GM03348 (cell line): ENCODE results near the gene FILIP1L.
"Not testable (repeated sequence)": the region's sequence is repeated elsewhere in the genome, so short reads cannot be mapped to it uniquely, and the experiment has no call there.

ENCODE experiments used
- DNase-seq: peaks from one replicate; pipeline ENCODE4 v3.0.0; 2012; ENCODE audit warnings: low spot score

FILIP1L gene

DNA sequence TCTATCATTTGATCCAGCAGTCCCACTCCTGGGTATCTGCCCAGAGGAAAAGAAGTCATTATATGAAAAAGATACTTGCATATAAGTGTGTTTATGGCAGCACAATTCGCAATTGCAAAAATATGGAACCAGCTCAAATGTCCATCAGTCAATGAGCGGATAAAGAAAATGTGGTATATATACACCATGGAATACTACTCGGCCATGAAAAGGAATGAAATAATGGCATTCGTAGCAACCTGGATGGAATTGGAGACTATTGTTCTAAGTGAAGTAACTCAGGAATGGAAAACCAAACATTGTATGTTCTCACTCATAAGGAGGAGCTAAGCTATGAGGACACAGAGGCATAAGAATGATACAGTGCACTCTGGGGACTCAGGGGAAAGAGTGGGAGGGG, 272.4 kb downstream of the FILIP1L start:
- DNase-seq = not testable (repeated sequence)

DNA sequence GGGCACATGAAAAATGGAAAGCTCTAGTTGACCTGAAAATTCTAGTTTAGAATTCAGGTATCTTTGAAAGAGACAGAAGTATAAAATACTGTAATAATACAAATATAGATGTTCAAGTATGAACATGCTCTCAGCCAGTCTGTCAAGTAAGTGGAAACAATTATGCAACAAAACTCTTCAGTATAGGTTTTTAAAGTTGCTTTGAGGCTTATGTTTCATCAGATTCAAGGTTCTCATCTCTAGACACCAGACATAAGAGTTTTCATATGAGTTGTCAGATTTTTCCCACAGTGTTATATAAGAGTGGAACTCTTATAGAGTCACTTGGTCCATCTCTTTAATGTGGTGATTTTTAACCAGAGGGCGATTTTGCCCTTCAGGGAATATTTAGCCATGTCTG, 274.7 kb downstream of the FILIP1L start:
- no peak for DNase-seq

DNA sequence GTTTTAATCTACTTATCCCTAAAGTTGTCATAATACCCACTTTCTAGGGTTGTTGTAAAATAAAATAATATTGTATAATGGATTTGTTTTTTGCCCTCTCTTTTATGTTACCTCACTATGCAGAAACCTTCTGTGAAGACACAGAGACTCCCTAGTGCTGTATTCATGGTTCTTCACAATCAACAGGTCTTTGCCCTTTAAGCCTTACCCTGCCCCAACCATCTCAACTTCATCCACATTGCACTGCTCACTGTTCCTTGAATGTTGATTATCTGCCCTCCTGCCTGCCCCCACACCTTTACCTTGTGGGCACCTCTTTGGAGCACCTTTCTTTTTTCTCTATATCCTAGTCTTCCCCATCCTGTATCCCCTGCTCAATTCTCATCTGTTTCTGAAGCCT, 275.5 kb downstream of the FILIP1L start:
- DNase-seq = no peak

DNA sequence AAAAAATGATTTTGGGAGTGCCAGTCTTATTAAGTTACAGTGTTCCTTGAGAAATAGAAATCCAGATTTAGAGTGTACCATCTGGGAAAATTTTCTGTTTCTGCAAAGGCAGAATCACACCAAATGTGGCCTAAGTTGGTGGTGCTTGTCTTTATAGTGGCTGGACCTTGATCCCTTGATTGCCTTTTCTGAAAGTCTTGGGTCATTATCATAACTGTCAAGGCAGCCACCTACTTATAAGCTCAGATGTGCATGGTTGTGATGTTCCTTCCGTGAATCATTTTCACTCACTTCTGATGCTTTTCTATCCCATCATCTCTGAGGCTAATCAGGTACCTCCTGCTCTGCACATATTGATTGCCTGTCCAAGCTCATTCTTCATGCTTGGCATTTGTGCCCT, 276.6 kb downstream of the FILIP1L start:
- no peak for DNase-seq

DNA sequence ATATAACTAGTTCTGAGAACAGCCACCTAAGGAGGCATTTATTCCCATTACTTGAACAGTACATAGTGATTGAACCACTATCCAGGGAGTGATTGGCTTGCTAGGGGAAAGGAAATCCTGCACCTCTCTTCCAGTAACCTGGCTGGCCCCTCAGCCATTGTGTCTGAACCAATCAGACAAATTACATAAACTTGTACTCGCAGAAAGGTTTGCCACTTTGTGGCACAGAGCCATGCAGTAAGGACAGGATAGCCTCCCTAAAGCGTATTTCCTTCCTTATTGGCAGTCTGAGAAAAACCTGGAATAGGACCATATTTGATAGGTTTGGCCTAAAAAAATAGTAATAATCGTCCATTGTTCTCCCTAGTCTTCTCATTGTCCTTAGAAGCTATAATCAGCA, 277.6 kb downstream of the FILIP1L start:
- DNase-seq = no peak

DNA sequence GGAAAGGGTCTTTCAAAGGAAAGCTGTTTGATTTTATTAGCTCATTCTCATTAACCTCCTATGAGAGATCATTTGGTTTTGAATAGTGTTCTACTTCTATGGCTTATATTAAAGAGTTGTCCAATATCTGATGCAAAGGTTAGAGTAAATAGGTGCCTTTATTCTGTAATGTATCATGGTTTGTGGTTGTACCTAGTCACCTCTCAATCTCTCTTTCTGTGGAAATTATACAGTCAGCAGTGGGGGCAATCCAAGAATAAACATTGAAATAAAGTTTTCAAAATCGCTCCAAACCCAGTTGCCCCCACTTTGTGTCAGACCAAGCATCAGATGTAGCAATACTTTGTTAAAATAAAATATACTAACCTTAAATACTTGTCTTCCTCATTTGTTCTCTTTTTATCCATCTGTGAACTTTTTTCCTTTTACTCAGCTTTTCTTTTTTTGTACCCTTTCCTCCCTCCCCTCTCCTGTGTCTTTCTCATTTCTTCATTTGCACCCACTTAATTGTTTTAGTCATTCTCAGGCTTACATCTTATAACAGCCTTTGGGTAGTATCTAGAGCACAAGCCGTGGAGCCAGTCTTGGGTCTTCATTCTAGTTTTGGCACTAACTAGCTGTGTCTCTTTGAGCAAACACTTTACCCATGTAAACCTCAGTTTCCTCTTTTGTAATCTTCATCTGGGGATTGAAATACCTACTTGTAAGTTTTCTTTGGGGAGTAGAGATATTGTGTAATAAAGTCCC, 279.9 kb downstream of the FILIP1L start:
- no peak for DNase-seq

DNA sequence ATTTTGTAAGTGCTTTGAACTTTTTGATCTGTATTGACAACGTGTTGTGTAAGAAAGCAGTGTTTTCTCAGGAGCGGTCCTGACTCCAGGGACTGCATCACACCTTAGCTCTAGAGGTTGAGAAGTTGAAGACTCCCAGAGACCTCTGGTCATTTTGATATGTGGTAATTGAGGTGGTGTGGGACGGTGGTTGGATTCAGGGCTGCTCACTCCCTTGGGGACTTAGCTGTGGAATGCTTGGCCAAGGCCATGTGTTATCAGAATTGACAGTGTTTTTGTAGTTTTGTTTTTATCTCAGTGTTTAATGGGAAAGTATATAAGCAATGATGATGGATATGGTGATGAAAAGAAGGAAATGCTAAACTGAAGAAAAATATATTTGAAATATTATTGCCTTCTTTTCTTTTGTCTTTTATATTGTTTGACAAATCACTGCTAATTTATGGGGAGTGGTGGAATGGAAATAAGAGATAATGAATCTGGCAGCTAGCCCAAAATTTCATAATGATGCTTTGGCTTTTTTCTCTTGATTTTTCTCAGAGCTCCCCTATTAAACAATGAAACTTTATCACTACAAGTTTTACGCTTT, 280.6 kb downstream of the FILIP1L start:
- DNase-seq = no peak

DNA sequence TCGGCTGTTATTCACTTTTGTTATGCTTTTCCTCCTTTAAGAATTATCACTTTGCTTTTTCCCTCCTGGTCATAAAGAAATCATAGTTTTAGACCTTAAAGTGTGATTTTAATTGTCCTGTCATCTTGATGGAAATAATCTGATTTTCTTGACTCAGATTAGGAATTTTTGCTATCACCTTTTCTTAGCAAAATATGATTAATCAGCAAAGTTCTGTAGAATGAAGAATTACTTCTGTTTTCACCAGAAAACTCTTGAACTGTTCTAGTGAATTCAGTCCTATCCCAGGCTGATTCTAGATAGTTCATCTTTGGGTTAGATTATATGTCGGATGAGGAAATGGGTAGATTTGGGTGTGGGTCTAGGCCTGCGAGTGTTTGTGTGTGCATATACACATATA, 284.5 kb downstream of the FILIP1L start:
- no peak for DNase-seq

DNA sequence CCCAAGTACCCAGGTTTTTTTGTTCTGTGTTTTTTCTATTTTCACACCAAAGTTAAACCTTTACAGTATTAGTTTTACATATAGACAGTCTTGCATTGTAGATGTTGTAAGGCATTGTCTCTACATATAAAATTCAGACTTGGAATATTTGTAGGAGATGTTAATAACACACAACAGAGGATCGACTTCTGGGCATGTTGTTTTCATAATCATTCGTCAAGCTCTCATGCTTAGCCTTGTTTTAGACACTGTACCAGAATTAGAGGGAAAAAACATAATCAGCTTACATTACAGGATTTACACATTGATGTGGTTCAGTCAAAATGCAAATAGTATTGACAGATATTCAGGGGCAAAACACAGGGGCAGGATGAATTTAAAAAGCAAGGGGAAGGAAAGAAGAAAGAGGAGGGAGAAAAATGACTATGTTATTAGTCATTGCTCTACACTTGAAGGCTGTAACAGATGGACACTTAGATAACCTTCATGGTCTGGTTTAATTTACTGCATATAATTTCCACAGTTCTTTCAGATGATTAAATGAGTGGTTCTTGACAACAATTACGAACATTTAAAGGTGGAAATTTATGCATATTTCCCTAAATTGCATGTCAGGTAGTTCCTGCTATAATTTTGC, 289.2 kb downstream of the FILIP1L start:
- peak; percentile 25 for DNase-seq

DNA sequence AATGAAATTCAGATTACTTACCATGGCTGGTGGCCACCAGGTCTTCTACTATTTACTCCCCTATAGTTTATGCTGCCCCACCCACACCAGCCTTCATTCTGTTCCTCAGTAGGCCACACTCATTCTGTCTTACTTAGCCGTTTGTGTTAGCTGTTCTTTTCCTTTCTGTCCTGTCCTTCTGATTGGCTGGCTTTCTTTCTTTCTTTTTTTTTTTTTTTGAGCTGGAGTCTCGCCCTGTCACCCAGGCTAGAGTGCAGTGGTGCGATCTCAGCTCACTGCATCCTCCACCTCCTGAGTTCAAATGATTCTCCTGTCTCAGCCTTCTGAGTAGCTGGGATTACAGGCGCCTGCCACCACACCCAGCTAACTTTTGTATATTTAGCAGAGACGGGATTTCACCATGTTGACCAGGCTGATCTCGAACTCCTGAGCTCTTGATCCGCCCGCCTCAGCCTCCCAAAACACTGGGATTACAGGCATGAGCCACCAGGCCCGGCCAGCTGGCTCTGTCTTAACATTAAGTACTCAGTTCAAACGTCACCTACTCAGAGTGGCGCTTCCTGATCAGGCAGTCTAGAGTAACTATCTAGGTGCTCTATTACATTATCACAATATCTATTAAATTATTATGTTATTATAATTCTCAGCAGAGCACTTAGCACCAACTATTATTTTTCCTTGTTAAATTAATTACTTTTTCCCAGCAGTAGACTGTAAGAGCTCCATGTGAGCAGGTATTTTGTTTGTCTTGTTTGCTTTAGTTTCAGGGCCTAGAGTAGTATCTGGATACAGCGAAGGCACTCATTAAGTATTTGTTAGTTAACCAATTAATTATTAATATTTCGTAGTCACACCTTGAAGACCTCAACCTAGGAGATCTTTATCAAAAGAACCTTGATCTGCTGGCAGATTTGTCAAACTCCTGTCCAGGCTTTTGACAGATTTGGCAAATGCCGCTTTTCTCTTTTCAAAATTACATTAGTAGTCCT, 290.3 kb downstream of the FILIP1L start:
- no peak for DNase-seq

DNA sequence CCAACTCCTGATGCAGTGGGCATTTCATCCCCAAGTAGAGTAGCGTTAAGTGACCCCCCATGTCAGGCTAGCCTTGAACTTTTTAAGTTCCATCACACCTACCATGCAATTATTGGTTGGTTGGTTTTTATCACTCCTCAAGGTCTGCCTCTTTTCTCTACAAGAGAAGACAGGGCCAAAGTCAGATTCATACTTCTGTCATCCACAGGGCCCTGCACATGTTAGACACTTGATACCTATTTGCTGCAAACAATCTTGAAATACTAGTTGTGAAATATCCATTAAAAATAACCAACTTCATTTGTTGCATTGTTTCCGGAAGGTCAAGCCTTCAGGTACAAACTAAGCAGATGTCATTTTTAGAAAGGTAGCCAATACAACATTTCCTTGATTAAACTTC, 295.5 kb downstream of the FILIP1L start:
- no peak for DNase-seq

DNA sequence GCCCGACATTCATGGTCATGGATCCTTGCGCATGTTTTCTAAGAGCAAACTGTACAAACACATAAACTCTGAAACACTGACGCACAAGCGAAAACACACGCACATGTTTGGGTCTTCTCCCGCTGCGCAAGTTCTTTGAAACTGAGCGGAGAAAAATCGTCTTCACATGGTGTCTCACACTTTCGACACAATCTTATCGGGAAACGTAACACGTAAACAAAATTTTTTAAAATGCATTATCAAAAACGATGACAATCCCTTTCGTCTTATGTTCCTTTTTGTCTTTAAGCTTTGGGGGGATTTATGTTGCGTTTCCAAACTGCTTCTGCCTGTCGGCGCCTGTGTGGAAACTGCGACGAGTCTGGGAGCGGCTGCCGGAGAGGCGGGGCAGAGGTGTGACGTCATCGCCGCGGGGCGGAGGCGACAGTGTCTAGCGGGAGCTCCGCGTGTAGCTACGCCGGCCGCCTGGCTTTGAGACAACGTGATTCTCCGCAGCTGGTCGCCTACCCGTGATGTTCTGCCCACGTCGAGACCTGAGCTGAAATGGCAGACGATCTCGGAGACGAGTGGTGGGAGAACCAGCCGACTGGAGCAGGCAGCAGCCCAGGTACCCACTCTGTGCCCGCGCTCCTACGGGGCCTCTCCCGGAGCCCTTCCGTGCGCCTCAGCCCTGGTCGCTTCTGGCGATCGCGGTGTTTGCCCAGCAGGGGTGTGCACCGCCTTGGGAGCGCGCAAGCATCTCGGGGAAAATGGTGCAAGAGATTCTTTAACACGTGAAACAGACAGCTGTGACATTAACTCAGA, 296.7 kb downstream of the FILIP1L start, which contains the start of gene CMSS1:
TSS of gene CMSS1 (plus strand) at position 426 of the 804 bp plus-strand sequence.
- peak; percentile 95 for DNase-seq

DNA sequence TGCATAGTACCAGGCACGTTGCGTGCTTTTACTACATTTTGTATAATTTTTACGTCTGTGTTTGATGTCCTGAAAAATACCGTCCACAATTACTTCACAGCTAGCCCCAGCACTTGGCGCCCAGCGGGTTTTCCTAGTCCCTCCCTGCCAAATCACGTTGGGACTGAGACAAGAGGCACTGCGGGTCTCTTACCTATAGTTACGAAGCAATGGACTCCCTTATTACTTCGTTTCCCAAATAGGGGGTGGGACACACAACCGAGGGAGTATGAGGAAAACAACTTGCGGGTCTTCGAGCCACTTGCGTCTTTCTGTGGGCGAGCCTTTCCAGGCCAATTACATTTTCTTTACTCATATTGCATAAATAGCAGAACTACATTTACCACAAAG, 297.3 kb downstream of the FILIP1L start:
- no peak for DNase-seq

DNA sequence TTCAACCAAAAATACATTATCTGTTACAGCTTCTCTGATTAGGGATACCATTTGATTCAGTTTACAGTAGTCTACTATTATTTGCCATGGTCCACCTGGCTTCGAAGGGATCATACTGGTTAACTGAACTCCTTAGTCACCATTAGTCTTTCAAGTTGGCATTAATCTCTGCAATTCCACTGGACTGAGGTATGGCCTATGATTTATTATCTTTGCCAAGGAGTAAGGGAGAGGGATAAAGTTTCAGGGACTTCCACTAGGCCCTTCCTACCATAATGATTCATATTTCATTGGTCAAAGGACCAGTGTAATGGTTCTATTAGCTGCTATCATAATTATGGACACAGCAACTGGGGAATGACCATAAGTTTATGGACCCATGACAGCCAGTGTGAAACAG, 303.9 kb downstream of the FILIP1L start:
- DNase-seq = no peak

DNA sequence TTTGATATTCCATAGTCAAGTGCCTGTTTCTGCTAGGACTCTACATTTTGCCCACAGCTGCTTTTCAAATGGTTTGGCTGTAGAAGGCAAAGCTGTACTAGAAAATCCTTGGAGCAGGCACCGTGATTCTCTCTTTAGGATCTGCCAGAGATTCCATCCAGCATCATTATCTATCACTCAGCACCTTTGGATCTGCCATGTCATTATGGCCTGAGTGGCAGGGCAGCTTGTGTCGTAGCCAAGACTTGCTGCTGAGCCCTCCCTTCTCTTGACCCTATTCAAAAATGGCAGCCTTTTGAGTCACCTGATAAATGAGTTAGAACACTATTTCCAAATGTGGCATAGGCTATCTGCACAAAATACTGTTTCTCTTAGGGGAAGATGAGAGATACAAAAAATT, 304.7 kb downstream of the FILIP1L start:
- no peak for DNase-seq

DNA sequence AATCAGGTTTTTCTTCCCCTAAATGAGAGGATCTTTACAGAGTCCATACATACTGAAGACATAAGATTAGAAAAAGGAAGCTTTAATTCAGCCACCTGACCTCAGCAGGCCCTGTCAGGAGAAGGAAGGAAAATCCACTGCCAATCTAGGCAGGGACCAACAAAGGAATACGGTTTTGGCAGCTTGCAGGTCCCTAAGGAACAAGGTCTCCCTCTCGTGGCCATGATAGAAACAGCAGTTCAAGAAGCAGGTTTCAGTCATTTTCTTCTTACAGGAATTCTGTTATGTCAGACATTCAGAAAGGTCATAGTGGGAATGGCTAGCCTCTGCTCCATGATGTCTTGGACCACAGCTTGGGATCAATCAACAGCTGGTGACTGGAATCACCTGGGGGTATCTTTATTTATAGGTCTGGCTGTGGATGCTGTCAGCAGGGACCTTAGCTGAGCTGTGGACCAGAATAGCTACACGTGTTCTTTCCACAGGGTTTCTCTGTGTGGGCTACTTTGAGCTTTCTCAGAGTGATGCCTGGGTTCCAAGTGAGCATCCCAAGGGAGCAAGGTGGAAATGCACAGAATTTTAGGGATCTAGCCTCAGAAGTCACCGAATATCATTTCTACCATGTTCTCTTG, 306.0 kb downstream of the FILIP1L start:
- DNase-seq = peak; percentile 78

DNA sequence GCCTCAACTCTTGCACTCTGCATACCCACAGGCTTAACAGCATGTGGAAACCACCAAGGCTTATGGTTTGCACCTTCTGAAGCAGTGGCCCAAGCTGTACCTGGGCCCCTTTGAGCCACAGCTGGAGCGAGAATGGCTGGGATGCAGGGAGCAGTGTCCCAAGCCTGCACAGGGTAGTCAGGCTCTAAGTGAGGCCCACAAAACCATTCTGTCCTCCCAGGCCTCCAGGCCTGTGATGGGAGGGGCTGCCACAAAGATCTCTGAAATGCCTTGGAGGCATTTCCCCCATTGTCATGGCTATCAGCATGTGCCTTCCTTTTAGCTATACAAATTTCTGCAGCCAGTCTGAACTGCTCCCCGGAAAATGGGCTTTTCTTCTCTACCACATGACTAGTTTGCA, 309.1 kb downstream of the FILIP1L start:
- no peak for DNase-seq

DNA sequence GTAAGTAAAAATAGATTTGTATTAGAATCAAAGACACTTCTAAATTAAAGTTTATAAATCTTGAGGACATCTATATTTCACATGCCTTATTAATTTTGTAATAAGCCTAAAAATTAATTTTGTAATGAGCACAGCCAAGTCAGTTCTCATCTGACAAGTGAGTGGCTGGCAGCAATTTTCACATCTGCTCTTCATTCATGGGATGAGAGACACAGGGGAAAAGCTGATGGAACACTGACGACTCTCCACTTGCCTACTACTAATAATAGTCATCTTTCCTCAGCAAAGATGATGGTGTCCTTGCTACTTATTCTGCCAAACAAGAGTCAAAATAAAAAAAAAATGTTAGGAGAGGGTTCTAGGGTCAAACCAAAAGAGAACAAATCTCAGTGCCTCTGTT, 311.0 kb downstream of the FILIP1L start:
- no peak for DNase-seq

DNA sequence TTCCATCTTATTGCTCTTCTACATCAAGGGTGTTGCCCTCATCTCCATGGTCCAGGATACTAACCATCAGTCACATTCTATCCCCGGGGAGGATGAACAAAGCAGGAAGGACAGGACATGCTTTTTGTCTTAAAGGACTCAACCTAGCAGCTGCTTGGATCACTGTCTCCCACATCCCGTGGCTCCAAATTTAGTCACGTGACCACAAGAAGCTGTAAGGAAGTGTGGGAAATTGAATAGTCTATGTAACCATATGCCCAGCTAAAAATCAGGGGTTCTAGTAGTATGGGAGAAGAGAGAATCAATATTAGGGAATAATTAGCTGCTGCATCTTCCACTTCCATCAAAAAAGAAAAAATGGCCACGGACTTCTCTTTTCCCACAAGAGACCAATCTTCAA, 314.9 kb downstream of the FILIP1L start:
- DNase-seq = no peak

DNA sequence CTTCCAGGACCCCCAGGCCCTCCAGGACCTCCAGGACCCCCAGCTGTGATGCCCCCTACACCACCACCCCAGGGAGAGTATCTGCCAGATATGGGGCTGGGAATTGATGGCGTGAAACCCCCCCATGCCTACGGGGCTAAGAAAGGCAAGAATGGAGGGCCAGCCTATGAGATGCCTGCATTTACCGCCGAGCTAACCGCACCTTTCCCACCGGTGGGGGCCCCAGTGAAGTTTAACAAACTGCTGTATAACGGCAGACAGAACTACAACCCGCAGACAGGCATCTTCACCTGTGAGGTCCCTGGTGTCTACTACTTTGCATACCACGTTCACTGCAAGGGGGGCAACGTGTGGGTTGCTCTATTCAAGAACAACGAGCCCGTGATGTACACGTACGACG, 318.7 kb downstream of the FILIP1L start:
- no peak for DNase-seq

DNA sequence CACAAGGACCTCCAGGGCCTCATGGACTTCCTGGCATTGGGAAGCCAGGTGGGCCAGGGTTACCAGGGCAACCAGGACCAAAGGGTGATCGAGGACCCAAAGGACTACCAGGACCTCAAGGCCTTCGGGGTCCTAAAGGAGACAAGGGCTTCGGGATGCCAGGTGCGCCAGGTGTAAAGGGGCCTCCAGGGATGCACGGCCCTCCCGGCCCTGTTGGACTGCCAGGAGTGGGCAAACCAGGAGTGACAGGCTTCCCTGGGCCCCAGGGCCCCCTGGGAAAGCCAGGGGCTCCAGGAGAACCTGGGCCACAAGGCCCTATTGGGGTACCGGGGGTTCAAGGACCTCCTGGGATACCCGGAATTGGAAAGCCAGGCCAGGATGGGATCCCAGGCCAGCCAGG, 319.8 kb downstream of the FILIP1L start:
- DNase-seq = no peak
